Measurements from ENCODE around the gene EIF4G1. TPM values are rescaled to one million over a fixed set of nuclear protein-coding genes. Genes with fewer than 3 reads are reported as not detected.

EIF4G1 gene
- total and polyA plus RNA-seq, 10 of the 15 experiments (the other 5 are each of a cell fraction or from before 2014, with no cell fraction given), result 5.7 to 462 (median 237) TPM

- TF ChIP-seq SMC3 (IDR thresholded peaks at IDR 0.05; ENCODE audit: borderline replicate concordance, low read length), result no peak
- TF ChIP-seq ZNF622 (IDR thresholded peaks at IDR 0.05), result no peak
- TF ChIP-seq CREB1 (IDR thresholded peaks at IDR 0.05; ENCODE audit: low read depth), result 0 out of 2 replicates have a peak, but pooled peaks have one; percentile 5
- 0 out of 2 replicates have a peak, but pooled peaks have one; percentile 59 for TF ChIP-seq NR2F1 (conservative IDR thresholded peaks at IDR 0.05)
- TF ChIP-seq IKZF1 (conservative IDR thresholded peaks at IDR 0.05), result peak; percentile 65; the same call in 1 of the 2 replicates
- TF ChIP-seq TCF3 (IDR thresholded peaks at IDR 0.05; ENCODE audit: borderline replicate concordance, insufficient read depth, low read depth, low read length), result no peak
- TF ChIP-seq FOS (IDR thresholded peaks at IDR 0.05; ENCODE audit: borderline replicate concordance, extremely low read depth, insufficient read length), result no peak
- 0 out of 2 replicates have a peak, but pooled peaks have one; percentile 29 for TF ChIP-seq ZNF687 (IDR thresholded peaks at IDR 0.05)
- TF ChIP-seq FOXM1 (IDR thresholded peaks at IDR 0.05; ENCODE audit: low read depth, low read length), result no peak
- TF ChIP-seq TCF7 (IDR thresholded peaks at IDR 0.05; ENCODE audit: borderline replicate concordance), result no peak
- peak; percentile 14; the same call in 1 of the 2 replicates for TF ChIP-seq TAF1 (IDR thresholded peaks at IDR 0.05; ENCODE audit: borderline replicate concordance, low read depth, low read length)
- 0 out of 2 replicates have a peak, but pooled peaks have one; percentile 10 for TF ChIP-seq NRF1 (conservative IDR thresholded peaks at IDR 0.05; ENCODE audit: low read depth, low read length)
- 0 out of 2 replicates have a peak, but pooled peaks have one; percentile 2 for TF ChIP-seq TCF12 (IDR thresholded peaks at IDR 0.05; ENCODE audit: low read depth, low read length)
- peak; percentile 70; the same call in 1 of the 2 replicates for TF ChIP-seq DPF2 (IDR thresholded peaks at IDR 0.05)
- TF ChIP-seq ESRRA (IDR thresholded peaks at IDR 0.05; ENCODE audit: low read length), result no peak
- TF ChIP-seq USF2 (IDR thresholded peaks at IDR 0.05; ENCODE audit: borderline replicate concordance, low read depth, low read length), result no peak
- TF ChIP-seq MXI1 (IDR thresholded peaks at IDR 0.05; ENCODE audit: low read depth, low read length), result peak; percentile 11; the same call in 1 of the 2 replicates
- no peak for TF ChIP-seq NFYA (IDR thresholded peaks at IDR 0.05; ENCODE audit: borderline replicate concordance, low read depth, low read length)
- no peak for TF ChIP-seq ATF3 (IDR thresholded peaks at IDR 0.05; ENCODE audit: borderline replicate concordance, extremely low read depth, low read depth, low read length)
- TF ChIP-seq BCLAF1 (IDR thresholded peaks at IDR 0.05), result 0 out of 2 replicates have a peak, but pooled peaks have one; percentile 36
These were observed 515 bp downstream of the EIF4G1 start (continued) for GRCh38 chr3:184314700-184315542.
